SK-N-SH treated with all-trans-retinoic acid at 6 μM for 48 hours (cell line): ENCODE measurements around the gene PGM2.

ENCODE experiments used
- ATAC-seq: fragments of 200-7000 bp; cut with Tn5 transposase; 3 replicates; pipeline ENCODE4 v1.9.1; 2020; ENCODE audit warnings: mild to moderate bottlenecking, moderate library complexity
- ARNTL ChIP-seq: fragments of 450-650 bp; formaldehyde crosslinking; IDR thresholded peaks from 2 replicates; pipeline ENCODE4 v1.5.0; 2020; ENCODE audit warnings: low read depth, mild to moderate bottlenecking, moderate library complexity, borderline replicate concordance
- BACH2 ChIP-seq: fragments of 250-450 bp; sonication (Bioruptor Pico); IDR thresholded peaks from 2 replicates; pipeline ENCODE4 v1.9.0; 2021; ENCODE audit warnings: mild to moderate bottlenecking, borderline replicate concordance
- CSDC2 ChIP-seq: fragments of 250-450 bp; sonication (Bioruptor Pico); IDR thresholded peaks from 2 replicates; pipeline ENCODE4 v1.5.0; 2020; ENCODE audit warnings: mild to moderate bottlenecking, moderate library complexity
- GLIS3 ChIP-seq: fragments of 250-450 bp; sonication (Bioruptor Pico); IDR thresholded peaks from 2 replicates; pipeline ENCODE4 v1.5.0; 2020; ENCODE audit warnings: mild to moderate bottlenecking, moderate library complexity
- ISL1 ChIP-seq: fragments of 250-450 bp; sonication (Bioruptor Pico); IDR thresholded peaks from 2 replicates; pipeline ENCODE4 v2.1.2; 2022; ENCODE audit warnings: mild to moderate bottlenecking, moderate library complexity
- POU6F1 ChIP-seq: fragments of 250-450 bp; sonication (Bioruptor Pico); IDR thresholded peaks from 2 replicates; pipeline ENCODE4 v1.8.0; 2021; ENCODE audit warnings: low read depth, mild to moderate bottlenecking, moderate library complexity, borderline replicate concordance
- SNAI2 ChIP-seq: fragments of 250-450 bp; sonication (Bioruptor Pico); IDR thresholded peaks from 2 replicates; pipeline ENCODE4 v1.5.0; 2020; ENCODE audit warnings: mild to moderate bottlenecking, moderate library complexity
- TCF4 ChIP-seq: fragments of 250-450 bp; sonication (Bioruptor Pico); IDR thresholded peaks from 2 replicates; pipeline ENCODE4 v1.8.0; 2021; ENCODE audit warnings: mild to moderate bottlenecking, moderate library complexity, borderline replicate concordance
- TOX ChIP-seq: fragments of 250-450 bp; sonication (Bioruptor Pico); IDR thresholded peaks from 2 replicates; pipeline ENCODE4 v1.8.0; 2021; ENCODE audit warnings: mild to moderate bottlenecking, moderate library complexity, borderline replicate concordance
- TSHZ2 ChIP-seq: fragments of 250-450 bp; sonication (Bioruptor Pico); IDR thresholded peaks from 2 replicates; pipeline ENCODE4 v1.5.0; 2020; ENCODE audit warnings: mild to moderate bottlenecking, moderate library complexity
- ZC3H10 ChIP-seq: fragments of 250-450 bp; sonication (Bioruptor Pico); IDR thresholded peaks from 2 replicates; pipeline ENCODE4 v1.5.1; 2021; ENCODE audit warnings: mild to moderate bottlenecking, moderate library complexity
- ZFP3 ChIP-seq: fragments of 250-450 bp; sonication (Bioruptor Pico); IDR thresholded peaks from 2 replicates; pipeline ENCODE4 v1.5.0; 2020; ENCODE audit warnings: mild to moderate bottlenecking, moderate library complexity
- ZNF8 ChIP-seq: fragments of 450-650 bp; formaldehyde crosslinking; IDR thresholded peaks from 2 replicates; pipeline ENCODE4 v1.5.0; 2020; ENCODE audit warnings: mild to moderate bottlenecking, moderate library complexity
- TF ChIP-seq, protein P1 (sequence below): fragments of 250-450 bp; sonication (Bioruptor Pico); IDR thresholded peaks from 2 replicates; pipeline ENCODE4 v1.5.1; 2021; ENCODE audit warnings: mild to moderate bottlenecking, moderate library complexity

PGM2 gene

GRCh38 chr4:37905533-37906169 lies 79.2 kb downstream of the PGM2 start:
- no peak for TF ChIP-seq ARNTL (CRISPR knock-in tag)
- TF ChIP-seq ZNF8 (CRISPR knock-in tag): no peak
- no peak for TF ChIP-seq TOX (CRISPR knock-in tag)
- TF ChIP-seq TSHZ2 (CRISPR knock-in tag): no peak
- no peak for TF ChIP-seq GLIS3 (CRISPR knock-in tag)
- TF ChIP-seq CSDC2: no peak
- TF ChIP-seq ZC3H10 (CRISPR knock-in tag): no peak
- no peak for TF ChIP-seq ISL1 (CRISPR knock-in tag)
- no peak for ATAC-seq

DNA sequence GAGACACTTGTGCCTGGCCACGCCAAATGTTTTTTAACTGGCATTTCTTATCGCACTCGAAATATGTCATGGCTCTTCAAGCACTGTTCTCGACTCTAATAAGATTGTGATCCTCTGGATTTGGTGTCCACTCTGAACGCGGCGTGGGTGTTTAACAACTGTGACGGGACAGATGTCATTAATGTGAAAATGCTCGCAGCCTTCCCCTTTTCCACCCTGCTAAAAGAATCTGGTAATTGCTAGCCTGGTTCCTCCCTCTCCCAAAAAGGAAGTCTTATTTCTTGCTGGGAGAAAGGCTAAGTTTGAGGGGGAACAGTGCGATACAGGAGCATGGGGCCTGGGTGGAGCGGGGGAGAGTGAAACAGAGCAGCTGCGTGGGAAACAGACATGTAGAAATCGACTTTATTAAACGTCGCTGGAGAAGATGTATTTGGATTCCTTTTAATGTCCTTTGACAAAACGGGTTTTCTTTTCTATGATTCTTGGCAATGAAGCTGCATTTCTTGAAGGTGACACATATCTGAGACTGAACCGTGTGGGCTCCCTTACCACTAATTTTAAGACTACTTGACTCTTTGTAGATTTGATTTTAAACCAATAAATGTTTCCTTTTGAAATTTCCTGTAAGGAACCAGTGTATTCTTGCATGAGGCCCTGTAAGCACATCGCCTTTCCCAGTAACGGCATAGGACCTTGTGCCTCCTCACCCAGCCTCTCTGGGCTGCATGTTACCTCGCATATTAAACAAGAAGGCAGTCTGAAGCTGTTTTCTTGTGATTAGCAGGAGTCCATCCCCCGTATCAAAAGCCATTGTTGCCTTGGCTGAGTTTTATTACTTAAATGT lies 82.2 kb downstream of the PGM2 start:
- ATAC-seq: no peak; the same call in 2 of the 3 replicates
- no peak for TF ChIP-seq POU6F1 (CRISPR knock-in tag)
- TF ChIP-seq SNAI2: no peak
- TF ChIP-seq ZNF8 (CRISPR knock-in tag): no peak
- TF ChIP-seq BACH2 (CRISPR knock-in tag): no peak
- TF ChIP-seq CSDC2: no peak
- TF ChIP-seq TCF4 (CRISPR knock-in tag): no peak
- no peak for TF ChIP-seq TOX (CRISPR knock-in tag)
- TF ChIP-seq, protein P1, sequence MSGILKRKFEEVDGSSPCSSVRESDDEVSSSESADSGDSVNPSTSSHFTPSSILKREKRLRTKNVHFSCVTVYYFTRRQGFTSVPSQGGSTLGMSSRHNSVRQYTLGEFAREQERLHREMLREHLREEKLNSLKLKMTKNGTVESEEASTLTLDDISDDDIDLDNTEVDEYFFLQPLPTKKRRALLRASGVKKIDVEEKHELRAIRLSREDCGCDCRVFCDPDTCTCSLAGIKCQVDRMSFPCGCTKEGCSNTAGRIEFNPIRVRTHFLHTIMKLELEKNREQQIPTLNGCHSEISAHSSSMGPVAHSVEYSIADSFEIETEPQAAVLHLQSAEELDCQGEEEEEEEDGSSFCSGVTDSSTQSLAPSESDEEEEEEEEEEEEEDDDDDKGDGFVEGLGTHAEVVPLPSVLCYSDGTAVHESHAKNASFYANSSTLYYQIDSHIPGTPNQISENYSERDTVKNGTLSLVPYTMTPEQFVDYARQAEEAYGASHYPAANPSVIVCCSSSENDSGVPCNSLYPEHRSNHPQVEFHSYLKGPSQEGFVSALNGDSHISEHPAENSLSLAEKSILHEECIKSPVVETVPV (CRISPR knock-in tag): no peak

DNA sequence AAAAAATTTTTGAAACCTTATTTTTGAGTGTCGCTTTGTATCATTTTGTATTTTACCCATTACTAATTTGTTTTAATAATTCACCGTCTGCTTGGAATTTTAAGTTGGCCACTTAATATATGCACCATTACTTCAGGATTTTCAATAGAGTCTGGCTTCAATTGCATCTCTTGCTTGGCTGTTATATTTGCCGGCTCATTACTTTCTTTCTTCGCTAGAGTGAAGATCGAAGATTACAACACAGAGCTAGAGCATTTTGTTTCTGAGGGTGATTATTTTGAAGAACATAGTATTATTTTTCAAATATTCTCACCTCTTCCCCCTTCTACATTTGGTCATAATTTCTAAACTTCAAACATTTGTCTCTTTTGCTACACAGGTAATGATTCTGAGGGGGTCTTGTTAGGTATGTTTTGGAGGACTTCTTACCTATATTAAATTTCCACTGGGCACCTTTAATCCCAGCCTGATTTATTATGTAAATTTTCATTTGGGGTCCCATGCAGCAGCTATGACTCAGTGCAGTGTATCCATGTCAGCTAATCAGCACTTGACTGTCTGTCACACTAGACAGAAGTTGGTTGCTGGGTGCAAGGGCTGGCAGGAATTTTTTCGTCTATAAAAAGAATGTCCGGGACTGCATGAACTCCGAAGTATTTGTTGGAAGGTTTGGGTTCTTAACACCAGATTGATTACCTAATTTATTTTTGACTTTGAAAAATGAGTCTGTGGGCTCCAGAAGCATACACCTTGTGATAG lies 83.0 kb downstream of the PGM2 start:
- no peak for TF ChIP-seq ZNF8 (CRISPR knock-in tag)
- TF ChIP-seq, all 23 proteins: peak for 0
- no peak for ATAC-seq

DNA sequence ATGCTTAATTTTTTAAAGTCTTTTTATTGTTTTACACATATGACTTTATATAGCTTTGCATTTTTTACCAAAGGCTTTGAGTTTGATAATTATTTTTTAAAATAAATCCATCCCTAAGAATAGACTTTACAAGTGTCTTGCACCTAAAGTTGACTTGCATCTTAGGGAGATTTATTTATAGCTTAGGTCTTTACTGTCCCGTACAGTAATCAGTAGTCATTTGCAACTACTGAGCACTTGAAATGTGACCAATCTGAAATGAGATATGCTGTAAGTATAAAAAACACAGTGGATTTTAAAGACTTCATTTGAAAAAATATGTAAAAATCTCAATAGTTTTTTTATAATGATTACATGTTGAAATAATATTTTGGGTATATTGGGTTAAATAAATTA lies 83.6 kb downstream of the PGM2 start:
- no peak for ATAC-seq
- TF ChIP-seq ZFP3 (no peak), TSHZ2 (CRISPR knock-in tag) (no peak), ZC3H10 (CRISPR knock-in tag) (no peak), TCF4 (CRISPR knock-in tag) (no peak)
